Endodermal cell (in vitro differentiated cells): ENCODE results near the gene ARFRP1. TPM values are rescaled to one million over a fixed set of nuclear protein-coding genes. Genes with fewer than 3 reads are reported as not detected.

Experiments used
- DNase-seq: peaks from one replicate; pipeline ENCODE4 v3.0.0-alpha.2; 2017
- H3K27ac ChIP-seq: 2 replicates; pipeline ENCODE4 v1.5.1; 2013; ENCODE audit warnings: mild to moderate bottlenecking, low read depth, low read length, moderate library complexity
- H3K27me3 ChIP-seq: 2 replicates; pipeline ENCODE4 v1.6.1; 2013; ENCODE audit warnings: mild to moderate bottlenecking, low read length, moderate library complexity; ENCODE audit not compliant: insufficient read depth, control insufficient read depth, poor library complexity, severe bottlenecking
- H3K36me3 ChIP-seq: 2 replicates; pipeline ENCODE4 v1.7.0; 2013; ENCODE audit warnings: mild to moderate bottlenecking, low read length, moderate library complexity; ENCODE audit not compliant: control insufficient read depth, insufficient read depth
- H3K4me1 ChIP-seq: one replicate; pipeline ENCODE4 v1.7.0; 2013; ENCODE audit warnings: low read length; ENCODE audit not compliant: control insufficient read depth, insufficient read depth
- H3K4me3 ChIP-seq: 2 replicates; pipeline ENCODE4 v1.5.1; 2013; ENCODE audit warnings: mild to moderate bottlenecking, low read length, moderate library complexity
- H3K9ac ChIP-seq: 2 replicates; pipeline ENCODE4 v1.6.1; 2013; ENCODE audit warnings: mild to moderate bottlenecking, low read length, moderate library complexity; ENCODE audit not compliant: poor library complexity, severe bottlenecking; ENCODE audit errors: extremely low read depth
- H3K9me3 ChIP-seq: 2 replicates; pipeline ENCODE4 v1.6.1; 2013; ENCODE audit warnings: mild to moderate bottlenecking, low read length, moderate library complexity; ENCODE audit not compliant: control insufficient read depth
- H3K27ac Mint-ChIP-seq: 2 replicates; pipeline ENCODE4 v1.8.0; 2020; ENCODE audit warnings: mixed read lengths
- H3K27me3 Mint-ChIP-seq: 2 replicates; pipeline ENCODE4 v1.8.0; 2021; ENCODE audit warnings: mild to moderate bottlenecking, mixed read lengths; ENCODE audit not compliant: insufficient read depth
- H3K36me3 Mint-ChIP-seq: 2 replicates; pipeline ENCODE4 v1.8.0; 2020; ENCODE audit warnings: low read depth, mixed read lengths
- H3K4me1 Mint-ChIP-seq: 2 replicates; pipeline ENCODE4 v1.8.0; 2020; ENCODE audit warnings: mixed read lengths
- H3K4me3 Mint-ChIP-seq: 2 replicates; pipeline ENCODE4 v1.8.0; 2020; ENCODE audit warnings: mild to moderate bottlenecking, moderate library complexity, mixed read lengths
- H3K9me3 Mint-ChIP-seq: 2 replicates; pipeline ENCODE4 v1.8.0; 2020; ENCODE audit warnings: mild to moderate bottlenecking, mixed read lengths
- CTCF ChIP-seq: fragments of 200-600 bp; sonication (generic); conservative IDR thresholded peaks from 2 replicates; pipeline ENCODE4 v1.5.0; 2021; ENCODE audit warnings: antibody characterized with exemption, mild to moderate bottlenecking
- WGBS, 2 experiments: methylation state at CpG; one replicate each; pipeline versions ENCODE4 v1.1.5 to v1.1.7; 2013; ENCODE audit warnings: missing lambda C conversion rate in 2 of 2, mixed read lengths in 1 of 2; ENCODE audit not compliant: insufficient coverage in 1 of 2, insufficient read length in 1 of 2; 5-methylcytosine and 5-hydroxymethylcytosine counted together
- total RNA-seq, 2 donors: library from RNA; stranded (reverse); fragmentation: NEBNext Ultra II Directional in 1 of 2; extraction: Animal tissue kit (Norgen Biotek cat#: 25700) in 1 of 2; gene quantifications; 2 replicates in 1 of 2; 3 replicates in 1 of 2; pipeline ENCODE4 v1.2.1, GENCODE V29; 2021

The ARFRP1 gene
- total RNA-seq, 2 donors from 2014 or later, result 41.6 to 46.2 TPM

DNA sequence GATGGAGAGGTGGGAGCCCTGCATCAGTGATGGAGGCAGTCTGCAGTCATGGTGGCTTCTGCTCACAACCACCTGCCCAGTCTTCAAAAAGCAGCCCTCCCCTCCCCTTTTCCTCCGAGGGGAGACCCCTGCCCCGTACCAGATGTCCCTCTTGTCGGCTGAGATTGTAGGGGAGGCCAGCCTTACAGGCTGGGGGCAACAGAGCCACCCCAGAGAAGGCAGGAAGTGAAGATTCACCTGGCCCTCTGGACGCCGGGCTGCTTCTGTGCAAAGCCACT, 6.8 kb downstream of the ARFRP1 start:
- Histone ChIP-seq H3K9me3 (no peaks in the 10 kb centered on the region), H3K27ac (no peak overlapping the region), H3K4me1 (no peaks in the 10 kb centered on the region), H3K4me3 (no peak overlapping the region), H3K36me3 (peaks cover 18% of the 10 kb centered on the region), H3K27me3 (no peaks in the 10 kb centered on the region), H3K9ac (no peak overlapping the region)
- H3K4me1 Mint-ChIP-seq, result no peaks in the 10 kb centered on the region
- DNase-seq, result no peak
- TF ChIP-seq CTCF, result no peak
- H3K27ac Mint-ChIP-seq, result no peak overlapping the region
- 81 to 93% methylated on average over 3 to 5 of the region's 5 CpGs for WGBS, 2 experiments
- H3K9me3 Mint-ChIP-seq, result no peaks in the 10 kb centered on the region
- H3K27me3 Mint-ChIP-seq, result no peaks in the 10 kb centered on the region
- no peak overlapping the region for H3K4me3 Mint-ChIP-seq
- H3K36me3 Mint-ChIP-seq, result peaks cover 17% of the 10 kb centered on the region

- Histone ChIP-seq H3K36me3 (peaks cover 12% of the 10 kb centered on the region), H3K9ac (no peak overlapping the region), H3K27ac (no peak overlapping the region), H3K4me1 (no peaks in the 10 kb centered on the region), H3K27me3 (no peaks in the 10 kb centered on the region), H3K4me3 (no peak overlapping the region), H3K9me3 (no peaks in the 10 kb centered on the region)
- Mint-ChIP-seq H3K27ac (no peak overlapping the region), H3K4me1 (no peaks in the 10 kb centered on the region), H3K9me3 (no peaks in the 10 kb centered on the region), H3K4me3 (no peak overlapping the region), H3K27me3 (no peaks in the 10 kb centered on the region), H3K36me3 (peaks cover 11% of the 10 kb centered on the region)
- DNase-seq, result no peak
- TF ChIP-seq CTCF, result no peak
- 93 to 98% methylated on average over 21 to 42 of the region's 43 CpGs for WGBS, 2 experiments
Measured at GRCh38 chr20:63700199-63701050, 7.4 kb downstream of the ARFRP1 start.

GRCh38 chr20:63699466-63700198, 8.1 kb downstream of the ARFRP1 start:
- no peaks in the 10 kb centered on the region for H3K27me3 ChIP-seq
- H3K27me3 Mint-ChIP-seq, result no peaks in the 10 kb centered on the region
- no peaks in the 10 kb centered on the region for H3K4me1 ChIP-seq
- no peak overlapping the region for H3K4me3 Mint-ChIP-seq
- no peak for TF ChIP-seq CTCF
- no peak overlapping the region for H3K27ac Mint-ChIP-seq
- peaks cover 5% of the 10 kb centered on the region for H3K36me3 Mint-ChIP-seq
- peak overlapping the region; percentile 22 for H3K27ac ChIP-seq
- 89% methylated on average over 19 to 24 of the region's 24 CpGs for WGBS, 2 experiments
- H3K9ac ChIP-seq, result no peak overlapping the region
- no peaks in the 10 kb centered on the region for H3K4me1 Mint-ChIP-seq
- no peak overlapping the region for H3K4me3 ChIP-seq
- H3K9me3 ChIP-seq, result no peaks in the 10 kb centered on the region
- peak; percentile 50 for DNase-seq
- no peaks in the 10 kb centered on the region for H3K9me3 Mint-ChIP-seq
- peaks cover 4% of the 10 kb centered on the region for H3K36me3 ChIP-seq
